ENCODE measurements around the gene RPS6KA2.
"Not testable (repeated sequence)": the region's sequence is repeated elsewhere in the genome, so short reads cannot be mapped to it uniquely, and the experiment has no call there.

The RPS6KA2 gene

DNA sequence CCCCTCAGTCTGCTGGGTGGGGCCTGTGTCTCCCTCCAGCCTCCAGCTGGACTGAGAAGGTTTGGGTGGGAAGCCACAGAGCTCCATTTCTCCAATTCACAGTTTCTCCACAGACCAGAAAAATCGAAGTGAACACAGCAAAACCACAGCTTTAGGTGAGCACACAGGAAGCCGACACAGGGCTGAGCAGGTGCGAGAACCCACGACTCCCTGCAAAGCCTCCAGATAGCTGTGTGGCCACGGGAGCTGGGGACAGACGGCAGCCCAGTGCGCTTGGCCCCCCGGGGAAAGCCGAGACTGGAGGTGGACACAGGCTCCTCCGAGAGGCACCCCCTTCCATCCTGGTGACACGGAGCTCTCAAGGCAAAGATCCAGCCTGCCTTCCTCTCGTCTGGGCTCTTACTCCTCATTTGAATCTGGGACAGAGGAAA is 215.3 kb downstream of the RPS6KA2 start:
- no peak for DNase-seq

GRCh38 chr6:166411271-166411670 is 215.8 kb downstream of the RPS6KA2 start:
- DNase-seq, result no peak

- no peak for DNase-seq
Observed at GRCh38 chr6:166410426-166410935, 216.6 kb downstream of the RPS6KA2 start.

- no peak for DNase-seq
Observed at GRCh38 chr6:166408936-166409755, 217.9 kb downstream of the RPS6KA2 start.

DNA sequence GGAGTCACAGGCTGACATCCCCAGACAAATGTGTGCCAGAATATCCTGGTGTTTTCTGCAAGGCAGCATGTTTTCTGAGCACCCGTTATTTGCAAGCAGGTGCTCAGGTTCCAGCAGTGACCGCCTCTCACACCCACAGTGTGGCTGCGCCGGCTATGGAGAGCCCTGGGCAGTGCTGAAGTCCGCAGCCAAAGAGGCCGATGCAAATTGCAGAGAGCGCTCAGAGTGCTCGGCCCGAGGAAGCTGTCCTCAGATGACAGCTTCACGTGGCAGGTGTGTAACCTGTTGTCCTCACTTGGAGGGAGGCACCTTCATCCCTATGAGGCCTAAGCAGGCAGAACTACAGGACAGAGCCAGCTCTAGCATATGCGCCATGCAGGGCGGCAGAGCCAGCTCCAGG is 220.9 kb downstream of the RPS6KA2 start:
- no peak for DNase-seq

DNA sequence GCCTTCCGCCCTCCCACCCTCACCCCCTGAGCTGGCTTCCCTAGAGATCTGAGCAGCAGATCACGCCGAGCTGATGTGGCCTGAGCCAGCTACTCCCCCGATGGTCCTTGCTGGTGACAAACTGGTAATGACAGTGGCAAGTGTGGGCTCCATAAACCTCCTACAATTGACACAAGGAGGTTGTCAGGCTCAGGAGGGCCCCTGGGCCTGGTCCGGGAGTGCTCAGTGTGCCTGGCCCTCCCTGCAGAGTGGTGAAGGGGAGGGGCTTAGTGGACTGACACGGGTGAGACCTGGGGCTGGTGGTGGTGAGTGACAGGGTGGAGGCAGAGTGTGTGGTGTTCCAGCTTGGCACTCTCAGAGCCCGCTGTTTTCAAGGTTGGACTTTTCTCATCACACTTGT is 221.7 kb downstream of the RPS6KA2 start:
- no peak for DNase-seq

DNA sequence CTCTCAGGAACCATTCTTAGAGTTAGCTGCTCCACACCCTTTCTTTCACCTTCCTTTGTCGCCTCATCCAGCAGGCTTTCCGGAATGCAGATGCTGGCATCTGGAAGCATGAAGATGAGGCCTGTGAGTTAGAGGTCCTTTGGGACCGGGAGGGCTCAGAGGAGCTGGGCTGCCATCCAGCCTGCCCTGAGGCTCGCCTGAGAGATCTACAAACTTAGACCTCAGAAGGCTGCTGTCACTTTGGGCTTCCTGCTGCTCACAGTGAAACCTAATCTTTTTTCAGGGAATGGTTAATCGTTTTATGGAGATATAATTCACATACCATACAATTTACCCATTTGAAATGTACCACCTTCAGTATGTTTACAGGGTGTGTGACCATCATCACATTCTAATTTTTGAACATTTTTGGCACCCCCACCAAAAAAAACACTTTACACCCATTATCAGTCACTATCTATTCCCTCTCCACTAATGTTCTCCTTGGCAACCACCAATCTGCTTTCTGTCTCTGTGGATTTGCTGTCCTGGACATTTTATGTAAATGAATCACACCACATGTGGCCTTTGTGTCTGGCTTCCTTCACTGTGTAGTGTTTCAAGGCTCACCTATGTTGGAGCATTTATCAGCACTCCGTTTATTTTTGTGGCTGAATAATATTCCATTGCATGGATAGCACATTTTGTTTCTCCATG is 224.3 kb downstream of the RPS6KA2 start:
- no peak for DNase-seq

GRCh38 chr6:166400649-166401250 is 226.3 kb downstream of the RPS6KA2 start:
- peak; percentile 72 for DNase-seq

DNA sequence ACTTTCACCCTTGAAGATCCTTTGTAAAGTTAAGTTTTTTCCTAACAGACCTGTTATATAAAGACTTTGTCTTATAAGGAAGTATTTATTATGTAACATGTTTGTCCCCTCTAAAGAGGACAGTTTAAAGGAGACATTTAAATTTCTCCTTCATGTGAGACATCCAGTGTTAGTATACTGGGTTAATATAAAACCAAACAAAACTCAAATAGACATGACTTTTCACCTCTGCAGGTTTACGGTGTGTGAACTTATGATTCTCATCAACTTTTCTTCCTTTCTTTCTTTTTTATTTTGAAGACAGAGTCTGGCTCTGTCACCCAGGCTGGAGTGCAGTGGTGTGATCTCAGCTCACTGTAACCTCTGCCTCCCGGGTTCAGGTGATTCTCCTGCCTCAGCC is 226.9 kb downstream of the RPS6KA2 start:
- DNase-seq, result no peak

DNA sequence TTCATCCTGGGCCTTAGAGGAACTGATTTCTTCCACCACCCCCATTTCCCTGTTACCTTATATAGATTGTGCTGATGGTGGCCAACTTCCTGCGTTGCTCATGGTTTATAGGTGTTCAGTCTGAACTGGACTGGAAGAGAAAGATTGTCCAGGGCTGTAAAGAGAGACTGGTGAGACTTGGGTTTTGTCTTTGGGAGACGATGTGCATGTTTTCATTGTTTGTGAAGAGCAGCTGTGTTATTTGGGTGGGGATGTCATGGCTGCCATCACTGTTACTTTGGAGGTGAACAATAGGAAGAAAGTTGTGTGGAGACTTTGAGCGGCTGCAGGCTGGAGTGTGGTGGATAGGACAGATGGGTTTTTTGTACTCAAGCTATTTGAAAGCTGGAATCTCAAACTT is 228.7 kb downstream of the RPS6KA2 start:
- no peak for DNase-seq

DNA sequence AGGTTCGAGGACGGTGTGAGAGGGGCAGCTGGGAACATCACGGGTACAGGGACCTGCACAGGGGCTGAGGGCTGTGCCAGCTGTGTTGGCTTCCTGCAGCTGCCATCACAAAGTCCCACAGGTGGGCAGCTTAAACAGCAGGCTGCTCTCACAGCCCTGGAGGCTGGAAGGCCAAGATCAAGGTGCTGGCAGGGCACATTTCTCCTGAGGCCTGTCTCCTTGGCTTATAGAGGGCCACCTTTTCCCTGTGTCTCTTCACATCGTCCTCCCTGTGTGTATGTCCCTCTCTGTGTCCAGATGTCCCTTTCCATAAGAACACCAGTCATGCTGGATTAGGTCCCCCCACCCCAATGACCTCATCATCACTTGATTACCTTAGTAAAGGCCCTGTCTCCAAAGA is 229.2 kb downstream of the RPS6KA2 start:
- no peak for DNase-seq

DNA sequence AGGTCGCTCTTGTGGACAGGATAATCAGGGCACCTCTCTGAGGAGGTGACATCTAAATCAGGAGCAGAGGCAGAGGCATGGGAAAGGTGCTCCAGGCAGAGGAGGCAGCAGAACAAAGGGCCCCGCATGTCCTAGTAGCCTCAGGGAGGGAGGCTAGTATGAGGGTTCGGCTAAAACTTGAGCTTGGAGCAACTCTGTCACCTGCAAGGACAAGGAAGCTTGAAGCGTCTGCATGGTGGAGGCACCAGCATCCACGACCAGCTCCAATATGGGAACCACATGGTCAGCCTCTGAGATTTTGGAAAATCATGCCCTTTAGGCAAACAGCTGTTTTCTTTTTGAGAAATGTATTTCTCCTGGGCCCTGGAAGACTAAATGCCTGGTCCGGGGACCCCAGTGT is 231.3 kb downstream of the RPS6KA2 start:
- no peak for DNase-seq

- DNase-seq, result no peak
Observed at GRCh38 chr6:166395351-166395750, 231.7 kb downstream of the RPS6KA2 start.

DNA sequence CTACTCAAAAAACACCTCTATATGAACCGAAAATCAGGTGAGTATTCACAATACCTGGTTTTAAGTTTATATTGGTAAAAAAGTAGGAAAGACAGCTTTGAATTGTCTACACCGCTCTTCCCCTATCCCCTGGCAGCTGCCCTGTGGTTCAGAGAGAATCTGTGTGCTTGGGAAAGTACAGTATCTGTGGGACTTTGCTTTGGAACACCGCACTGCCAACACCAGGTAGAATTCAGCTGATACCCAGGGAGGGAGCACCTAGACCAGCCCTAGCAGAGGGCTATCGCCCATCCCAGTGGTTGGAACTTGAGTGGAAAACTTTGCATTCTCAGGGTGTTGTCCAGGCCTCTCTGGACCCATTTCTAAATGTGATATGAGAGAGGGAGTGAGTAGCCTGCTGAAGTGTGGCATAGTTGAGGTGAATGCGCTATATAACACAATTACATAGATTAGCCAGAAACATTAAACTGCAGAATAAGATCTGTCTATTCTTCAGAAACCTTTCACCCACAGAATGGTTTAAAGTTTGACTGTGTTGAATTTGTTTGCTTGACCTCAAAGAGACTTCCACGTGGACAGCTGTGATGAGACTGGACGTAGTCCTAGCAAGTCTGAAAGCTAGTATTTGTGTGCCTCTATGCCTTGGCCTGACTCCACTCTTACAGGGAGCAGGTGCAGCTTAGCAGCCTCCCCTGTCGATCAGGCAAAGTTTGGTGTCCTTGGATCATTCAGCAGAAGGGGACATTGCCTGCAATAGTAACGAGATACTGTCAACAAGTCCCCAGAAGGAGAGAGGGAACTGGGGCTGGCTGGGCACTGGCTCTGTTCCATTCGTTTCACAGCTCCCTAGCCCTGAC is 232.8 kb downstream of the RPS6KA2 start:
- DNase-seq, result no peak

- DNase-seq, result no peak
Observed at GRCh38 chr6:166393535-166393823, 233.6 kb downstream of the RPS6KA2 start.

GRCh38 chr6:166392755-166393534 is 234.1 kb downstream of the RPS6KA2 start:
- not testable (repeated sequence) for DNase-seq

DNA sequence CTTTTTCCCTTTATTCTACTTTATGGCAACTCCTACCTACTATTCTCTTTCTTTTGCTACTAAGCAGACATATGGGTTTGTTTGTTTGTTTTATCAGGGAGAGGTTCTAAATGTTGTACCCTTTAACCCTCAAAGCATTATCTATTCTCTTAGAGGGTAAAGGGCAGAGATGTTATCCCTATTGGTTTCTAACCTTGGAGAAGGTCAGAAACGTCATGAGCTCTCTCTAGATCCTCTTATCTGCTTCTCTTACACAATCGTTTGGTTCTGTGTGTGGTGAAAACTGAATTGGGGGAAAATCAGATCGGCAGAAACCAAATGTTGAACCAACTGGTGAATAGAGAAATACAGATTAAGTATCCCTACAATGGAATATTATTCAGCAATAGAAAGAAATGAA is 237.9 kb downstream of the RPS6KA2 start:
- no peak for DNase-seq

- no peak for DNase-seq
Observed at GRCh38 chr6:166388290-166389004, 238.6 kb downstream of the RPS6KA2 start.

DNA sequence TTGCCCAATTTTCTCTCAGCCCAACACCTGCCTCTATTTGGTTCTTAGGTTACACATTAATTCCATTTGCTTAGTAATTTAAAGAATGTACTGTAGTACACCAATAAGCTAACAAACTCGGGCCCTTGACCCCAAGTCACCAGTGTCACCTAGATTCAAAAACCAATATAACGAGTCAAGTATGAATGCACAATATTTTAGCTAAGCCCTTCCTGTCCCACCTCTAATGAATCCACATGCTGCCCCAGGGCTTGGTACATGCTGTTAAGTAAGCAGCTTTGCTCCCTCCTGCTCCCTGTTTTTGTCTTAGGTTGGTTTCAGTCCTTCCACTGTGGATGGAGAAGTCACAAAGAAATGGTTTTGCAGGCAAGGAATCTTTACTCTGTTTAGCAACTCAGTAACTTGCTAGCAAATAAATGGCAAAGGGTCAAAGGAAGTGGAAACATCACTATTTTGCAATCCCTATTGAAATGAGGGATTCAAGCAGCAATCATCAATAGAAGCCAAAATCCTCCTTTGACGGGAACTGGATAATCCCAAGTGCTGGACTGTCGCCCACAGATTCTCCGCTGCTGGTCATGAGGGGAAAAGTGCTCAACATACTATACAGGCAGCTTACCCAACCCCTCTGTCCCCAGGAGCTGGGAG is 239.3 kb downstream of the RPS6KA2 start:
- no peak for DNase-seq

- DNase-seq, result not testable (repeated sequence)
Observed at GRCh38 chr6:166387098-166387497, 240.0 kb downstream of the RPS6KA2 start.

DNA sequence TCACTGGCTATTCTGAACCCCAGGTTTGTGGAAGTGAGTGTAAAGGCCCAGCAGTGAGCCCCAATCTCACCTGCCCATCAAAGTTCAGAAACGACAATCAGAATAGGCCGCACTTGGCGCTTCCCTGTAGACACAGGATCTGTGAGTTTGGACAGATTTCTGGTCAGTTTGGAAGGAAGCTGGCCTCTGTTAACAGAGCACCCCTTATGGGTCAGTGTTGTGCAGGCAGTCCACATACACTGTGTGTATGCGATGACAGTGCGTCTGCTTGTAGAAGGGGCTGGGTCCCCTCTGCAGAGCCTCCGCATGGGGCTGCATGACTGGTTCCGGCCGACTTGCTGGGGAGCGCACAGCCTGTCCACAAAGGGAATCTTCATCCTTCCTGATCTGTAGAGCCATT is 240.9 kb downstream of the RPS6KA2 start:
- DNase-seq, result no peak
